Measurements from ENCODE around the gene ADAM10. TPM values are rescaled to one million over a fixed set of nuclear protein-coding genes. Genes with fewer than 3 reads are reported as not detected.

The ADAM10 gene
- total and polyA plus RNA-seq, 2 of the 8 experiments (the other 6 are each of a cell fraction or from before 2014, with no cell fraction given) = 46.5 to 163 TPM

- WGBS, 2 experiments (ENCODE audit: extremely low coverage in 1 of 2, insufficient coverage in 1 of 2, insufficient read length in 1 of 2, insufficient replicate concordance in 2 of 2, low coverage in 1 of 2, low lambda C conversion rate in 2 of 2, missing lambda C conversion rate in 1 of 2) = 93% methylated on average over 2 of the region's 2 CpGs; no CpG with 5 or more reads in 1 of the 2 experiments
- Histone ChIP-seq H3K79me1 (ENCODE audit: low read depth, low read length) (no peaks in the 10 kb centered on the region), H2BK15ac (ENCODE audit: low read length) (no peak overlapping the region), H3K4me3 (ENCODE audit: extremely low read depth in 1 of 4, insufficient read depth in 2 of 4, low read depth in 3 of 4, low read length in 4 of 4) (no peak overlapping the region), H4K20me1 (replicated peaks in 1 of 2; ENCODE audit: control insufficient read depth in 1 of 2, insufficient read depth in 2 of 2, low read length in 2 of 2) (peaks cover 0 to 2% of the 10 kb centered on the region in 2 experiments), H4K5ac (ENCODE audit: insufficient read length, low read depth, low read length) (no peak overlapping the region), H2AFZ (ENCODE audit: low read length) (no peak overlapping the region), H3K36me3 (ENCODE audit: control insufficient read depth in 2 of 4, insufficient read depth in 4 of 4, low read length in 3 of 4) (peaks cover 0 to 2% (median 0%) of the 10 kb centered on the region in 4 experiments; a peak in 1 of 8 replicates), H3K23me2 (ENCODE audit: low read depth, low read length) (no peaks in the 10 kb centered on the region), H3K18ac (ENCODE audit: extremely low read depth, low read length) (no peak overlapping the region), H2BK5ac (ENCODE audit: low read depth, low read length) (no peak overlapping the region), H4K8ac (ENCODE audit: extremely low read depth, insufficient read depth, low read length) (no peak overlapping the region), H3K27ac (ENCODE audit: low read depth, low read length) (no peak overlapping the region), H3K27me3 (replicated peaks in 1 of 4; ENCODE audit: control insufficient read depth in 3 of 4, extremely low read depth in 1 of 4, insufficient read depth in 3 of 4, low read length in 3 of 4) (no peaks in the 10 kb centered on the region), H3K56ac (replicated peaks; ENCODE audit: insufficient read length, low read depth, low read length) (no peak overlapping the region), H2BK120ac (replicated peaks; ENCODE audit: low read depth, low read length) (no peak overlapping the region), H3K9ac (replicated peaks in 1 of 4; ENCODE audit: extremely low read depth in 1 of 4, low read depth in 3 of 4, low read length in 3 of 4) (no peak overlapping the region), H2AK5ac (ENCODE audit: low read depth, low read length) (no peak overlapping the region), H3K9me3 (ENCODE audit: insufficient read depth in 2 of 2, low read depth in 1 of 2, low read length in 1 of 2) (no peaks in the 10 kb centered on the region), H3K4me2 (ENCODE audit: insufficient read depth in 1 of 2, low read depth in 2 of 2, low read length in 2 of 2) (no peak overlapping the region), H2BK20ac (ENCODE audit: low read length) (no peak overlapping the region), H3K4ac (replicated peaks; ENCODE audit: insufficient read length, low read depth, low read length) (no peak overlapping the region), H3K79me2 (ENCODE audit: control insufficient read depth in 1 of 2, insufficient read depth in 2 of 2, low read length in 2 of 2) (peaks cover 0 to 15% of the 10 kb centered on the region in 2 experiments; a peak in 1 of 4 replicates), H2BK12ac (ENCODE audit: low read depth, low read length) (no peak overlapping the region), H3K4me1 (replicated peaks in 1 of 4; ENCODE audit: control insufficient read depth in 3 of 4, insufficient read depth in 4 of 4, low read length in 3 of 4) (no peaks in the 10 kb centered on the region), H4K91ac (replicated peaks; ENCODE audit: insufficient read length, low read length) (no peak overlapping the region), H3K23ac (ENCODE audit: insufficient read length) (no peak overlapping the region), H3K14ac (ENCODE audit: insufficient read length) (no peak overlapping the region)
- ChIA-PET POLR2A (ENCODE audit: partially characterized antibody) (no interaction called here), CTCF (ENCODE audit: partially characterized antibody) (interaction anchor here (1.1 to 1.5 kb wide), 2 partner anchors 12 to 450 kb away, joined by 3 read pairs; no protein-coding TSS in a partner anchor)
- no peak for TF ChIP-seq SIX5 (IDR thresholded peaks at IDR 0.05; ENCODE audit: low read depth, low read length)
- TF ChIP-seq RFX5 (IDR thresholded peaks at IDR 0.05; ENCODE audit: borderline replicate concordance, low read depth, low read length) = no peak
- no peak for TF ChIP-seq ZNF274 (IDR thresholded peaks at IDR 0.05; ENCODE audit: borderline replicate concordance, extremely low read depth, low read length)
- no peak for DNase-seq (ENCODE audit: low read depth in 1 of 2, low spot score in 2 of 2)
- no peak for FAIRE-seq
These were observed 70.8 kb downstream of the ADAM10 start for GRCh38 chr15:58678683-58679082.

Data from H1 (cell line).